ENCODE measurements around the gene CCDC152.
"Not testable (repeated sequence)": the region's sequence is repeated elsewhere in the genome, so short reads cannot be mapped to it uniquely, and the experiment has no call there.

The CCDC152 gene

GRCh38 chr5:42756606-42757601, at the start of gene CCDC152:
CCDC152 (plus strand) TSS chr5:42756818; CDS start chr5:42759122, 2,304 bp downstream.
- peak within 1 kb of the TSS in 3 of 5 donors; percentile 6 to 57 (median 42) for H3K9ac ChIP-seq (ENCODE audit: low read length in 5 of 5)
- peaks cover 0 to 12% (median 7%) of the 10 kb centered on the region in 5 donors for H3K4me1 ChIP-seq (ENCODE audit: control insufficient read depth in 5 of 5, insufficient read depth in 5 of 5, low read length in 5 of 5)
- no peaks in the 10 kb centered on the region for H3K36me3 ChIP-seq (ENCODE audit: control insufficient read depth in 5 of 5, insufficient read depth in 5 of 5, low read length in 5 of 5)
- H3K27me3 ChIP-seq (ENCODE audit: control insufficient read depth in 5 of 5, insufficient read depth in 4 of 5, low read length in 5 of 5): no peaks in the 10 kb centered on the region
- no peak within 1 kb of the TSS for H3K27ac ChIP-seq (ENCODE audit: low read depth, low read length)
- no peaks in the 10 kb centered on the region for H3K9me3 ChIP-seq (ENCODE audit: control insufficient read depth in 5 of 5, low read length in 5 of 5)
- H3K4me3 ChIP-seq (ENCODE audit: low read depth in 1 of 5, low read length in 5 of 5): peak within 1 kb of the TSS; percentile 38 to 71 (median 51)

- Histone ChIP-seq H3K4me3 (ENCODE audit: low read depth in 1 of 5, low read length in 5 of 5) (no peak overlapping the region), H3K27me3 (ENCODE audit: control insufficient read depth in 5 of 5, insufficient read depth in 4 of 5, low read length in 5 of 5) (no peaks in the 10 kb centered on the region), H3K9ac (ENCODE audit: low read length in 5 of 5) (no peak overlapping the region), H3K36me3 (ENCODE audit: control insufficient read depth in 5 of 5, insufficient read depth in 5 of 5, low read length in 5 of 5) (peaks cover 10 to 42% (median 21%) of the 10 kb centered on the region in 5 donors), H3K4me1 (ENCODE audit: control insufficient read depth in 5 of 5, insufficient read depth in 5 of 5, low read length in 5 of 5) (no peaks in the 10 kb centered on the region), H3K27ac (ENCODE audit: low read depth, low read length) (no peak overlapping the region), H3K9me3 (ENCODE audit: control insufficient read depth in 5 of 5, low read length in 5 of 5) (no peaks in the 10 kb centered on the region)
Observed at GRCh38 chr5:42715785-42716184, 40.8 kb upstream of the CCDC152 start.

GRCh38 chr5:42718591-42718990, 38.0 kb upstream of the CCDC152 start:
- Histone ChIP-seq H3K27me3 (ENCODE audit: control insufficient read depth in 5 of 5, insufficient read depth in 4 of 5, low read length in 5 of 5) (no peaks in the 10 kb centered on the region), H3K9me3 (ENCODE audit: control insufficient read depth in 5 of 5, low read length in 5 of 5) (no peaks in the 10 kb centered on the region), H3K9ac (ENCODE audit: low read length in 5 of 5) (no peak overlapping the region), H3K27ac (ENCODE audit: low read depth, low read length) (no peak overlapping the region), H3K4me1 (ENCODE audit: control insufficient read depth in 5 of 5, insufficient read depth in 5 of 5, low read length in 5 of 5) (peaks cover 0 to 7% (median 0%) of the 10 kb centered on the region in 5 donors), H3K4me3 (ENCODE audit: low read depth in 1 of 5, low read length in 5 of 5) (no peak overlapping the region), H3K36me3 (ENCODE audit: control insufficient read depth in 5 of 5, insufficient read depth in 5 of 5, low read length in 5 of 5) (peaks cover 12 to 41% (median 23%) of the 10 kb centered on the region in 5 donors)

GRCh38 chr5:42719034-42719433, 37.6 kb upstream of the CCDC152 start:
- Histone ChIP-seq H3K4me3 (ENCODE audit: low read depth in 1 of 5, low read length in 5 of 5) (no peak overlapping the region), H3K9me3 (ENCODE audit: control insufficient read depth in 5 of 5, low read length in 5 of 5) (no peaks in the 10 kb centered on the region), H3K4me1 (ENCODE audit: control insufficient read depth in 5 of 5, insufficient read depth in 5 of 5, low read length in 5 of 5) (peaks cover 0 to 7% (median 0%) of the 10 kb centered on the region in 5 donors), H3K27ac (ENCODE audit: low read depth, low read length) (no peak overlapping the region), H3K36me3 (ENCODE audit: control insufficient read depth in 5 of 5, insufficient read depth in 5 of 5, low read length in 5 of 5) (peaks cover 12 to 39% (median 23%) of the 10 kb centered on the region in 5 donors), H3K27me3 (ENCODE audit: control insufficient read depth in 5 of 5, insufficient read depth in 4 of 5, low read length in 5 of 5) (no peaks in the 10 kb centered on the region), H3K9ac (ENCODE audit: low read length in 5 of 5) (no peak overlapping the region)

- Histone ChIP-seq H3K27me3 (ENCODE audit: control insufficient read depth in 5 of 5, insufficient read depth in 4 of 5, low read length in 5 of 5) (no peaks in the 10 kb centered on the region), H3K36me3 (ENCODE audit: control insufficient read depth in 5 of 5, insufficient read depth in 5 of 5, low read length in 5 of 5) (peaks cover 12 to 35% (median 23%) of the 10 kb centered on the region in 5 donors), H3K27ac (ENCODE audit: low read depth, low read length) (no peak overlapping the region), H3K4me1 (ENCODE audit: control insufficient read depth in 5 of 5, insufficient read depth in 5 of 5, low read length in 5 of 5) (peaks cover 0 to 7% (median 0%) of the 10 kb centered on the region in 5 donors), H3K9me3 (ENCODE audit: control insufficient read depth in 5 of 5, low read length in 5 of 5) (no peaks in the 10 kb centered on the region), H3K9ac (ENCODE audit: low read length in 5 of 5) (no peak overlapping the region), H3K4me3 (ENCODE audit: low read depth in 1 of 5, low read length in 5 of 5) (no peak overlapping the region)
Observed at GRCh38 chr5:42720251-42720650, 36.4 kb upstream of the CCDC152 start.

GRCh38 chr5:42721484-42721883, 35.1 kb upstream of the CCDC152 start:
- no peak overlapping the region for H3K4me3 ChIP-seq (ENCODE audit: low read depth in 1 of 5, low read length in 5 of 5)
- peaks cover 0 to 7% (median 0%) of the 10 kb centered on the region in 5 donors for H3K4me1 ChIP-seq (ENCODE audit: control insufficient read depth in 5 of 5, insufficient read depth in 5 of 5, low read length in 5 of 5)
- H3K27me3 ChIP-seq (ENCODE audit: control insufficient read depth in 5 of 5, insufficient read depth in 4 of 5, low read length in 5 of 5): no peaks in the 10 kb centered on the region
- no peak overlapping the region for H3K27ac ChIP-seq (ENCODE audit: low read depth, low read length)
- no peaks in the 10 kb centered on the region for H3K9me3 ChIP-seq (ENCODE audit: control insufficient read depth in 5 of 5, low read length in 5 of 5)
- H3K36me3 ChIP-seq (ENCODE audit: control insufficient read depth in 5 of 5, insufficient read depth in 5 of 5, low read length in 5 of 5): peaks cover 12 to 29% (median 21%) of the 10 kb centered on the region in 5 donors
- no peak overlapping the region for H3K9ac ChIP-seq (ENCODE audit: low read length in 5 of 5)

- not testable (repeated sequence) for H3K9me3 ChIP-seq (ENCODE audit: control insufficient read depth in 5 of 5, low read length in 5 of 5); H3K27me3 ChIP-seq (ENCODE audit: control insufficient read depth in 5 of 5, insufficient read depth in 4 of 5, low read length in 5 of 5); H3K4me1 ChIP-seq (ENCODE audit: control insufficient read depth in 5 of 5, insufficient read depth in 5 of 5, low read length in 5 of 5); H3K4me3 ChIP-seq (ENCODE audit: low read depth in 1 of 5, low read length in 5 of 5); H3K9ac ChIP-seq (ENCODE audit: low read length in 5 of 5); H3K36me3 ChIP-seq (ENCODE audit: control insufficient read depth in 5 of 5, insufficient read depth in 5 of 5, low read length in 5 of 5); H3K27ac ChIP-seq (ENCODE audit: low read depth, low read length)
Observed at GRCh38 chr5:42734531-42735058, 22.0 kb upstream of the CCDC152 start.

- H3K4me1 ChIP-seq (ENCODE audit: control insufficient read depth in 5 of 5, insufficient read depth in 5 of 5, low read length in 5 of 5): no peaks in the 10 kb centered on the region
- no peak overlapping the region for H3K27ac ChIP-seq (ENCODE audit: low read depth, low read length)
- no peak overlapping the region for H3K9ac ChIP-seq (ENCODE audit: low read length in 5 of 5)
- no peak overlapping the region for H3K4me3 ChIP-seq (ENCODE audit: low read depth in 1 of 5, low read length in 5 of 5)
- H3K36me3 ChIP-seq (ENCODE audit: control insufficient read depth in 5 of 5, insufficient read depth in 5 of 5, low read length in 5 of 5): no peaks in the 10 kb centered on the region
- no peaks in the 10 kb centered on the region for H3K27me3 ChIP-seq (ENCODE audit: control insufficient read depth in 5 of 5, insufficient read depth in 4 of 5, low read length in 5 of 5)
- peaks cover 0 to 7% (median 0%) of the 10 kb centered on the region in 5 donors for H3K9me3 ChIP-seq (ENCODE audit: control insufficient read depth in 5 of 5, low read length in 5 of 5)
Observed at GRCh38 chr5:42740920-42741319, 15.7 kb upstream of the CCDC152 start.

GRCh38 chr5:42745426-42745825, 11.2 kb upstream of the CCDC152 start:
- no peaks in the 10 kb centered on the region for H3K4me1 ChIP-seq (ENCODE audit: control insufficient read depth in 5 of 5, insufficient read depth in 5 of 5, low read length in 5 of 5)
- H3K9me3 ChIP-seq (ENCODE audit: control insufficient read depth in 5 of 5, low read length in 5 of 5): peaks cover 0 to 7% (median 0%) of the 10 kb centered on the region in 5 donors
- no peaks in the 10 kb centered on the region for H3K36me3 ChIP-seq (ENCODE audit: control insufficient read depth in 5 of 5, insufficient read depth in 5 of 5, low read length in 5 of 5)
- H3K4me3 ChIP-seq (ENCODE audit: low read depth in 1 of 5, low read length in 5 of 5): no peak overlapping the region
- no peak overlapping the region for H3K27ac ChIP-seq (ENCODE audit: low read depth, low read length)
- H3K9ac ChIP-seq (ENCODE audit: low read length in 5 of 5): no peak overlapping the region
- H3K27me3 ChIP-seq (ENCODE audit: control insufficient read depth in 5 of 5, insufficient read depth in 4 of 5, low read length in 5 of 5): no peaks in the 10 kb centered on the region

GRCh38 chr5:42745856-42746255, 10.8 kb upstream of the CCDC152 start:
- Histone ChIP-seq H3K9me3 (ENCODE audit: control insufficient read depth in 5 of 5, low read length in 5 of 5) (peaks cover 0 to 6% (median 0%) of the 10 kb centered on the region in 5 donors), H3K4me1 (ENCODE audit: control insufficient read depth in 5 of 5, insufficient read depth in 5 of 5, low read length in 5 of 5) (no peaks in the 10 kb centered on the region), H3K4me3 (ENCODE audit: low read depth in 1 of 5, low read length in 5 of 5) (no peak overlapping the region), H3K9ac (ENCODE audit: low read length in 5 of 5) (no peak overlapping the region), H3K27me3 (ENCODE audit: control insufficient read depth in 5 of 5, insufficient read depth in 4 of 5, low read length in 5 of 5) (no peaks in the 10 kb centered on the region), H3K27ac (ENCODE audit: low read depth, low read length) (no peak overlapping the region), H3K36me3 (ENCODE audit: control insufficient read depth in 5 of 5, insufficient read depth in 5 of 5, low read length in 5 of 5) (no peaks in the 10 kb centered on the region)

Measured in subcutaneous abdominal adipose tissue (tissue), 5 donors.